Cardiac muscle cell (in vitro differentiated cells and primary cell): Measurements from ENCODE around the gene TPRN. TPM values are rescaled to one million over a fixed set of nuclear protein-coding genes. Genes with fewer than 3 reads are reported as not detected.

Experiments used
- DNase-seq, 2 donors: peaks; one replicate each; pipeline versions ENCODE4 v3.0.0 to v3.0.0-alpha.2; 2010 to 2017; ENCODE audit warnings: low read depth in 1 of 2, low spot score in 1 of 2
- H3K27ac ChIP-seq: fragments of 200-600 bp; sonication (generic); 2 replicates; pipeline ENCODE4 v1.5.1; 2016
- H3K27me3 ChIP-seq: fragments of 200-600 bp; sonication (generic); 2 replicates; pipeline ENCODE4 v1.6.0; 2016; ENCODE audit warnings: control low read depth
- H3K36me3 ChIP-seq: fragments of 200-600 bp; sonication (generic); 2 replicates; pipeline ENCODE4 v1.5.1; 2016; ENCODE audit warnings: control low read depth
- H3K4me1 ChIP-seq: fragments of 200-600 bp; sonication (generic); 2 replicates; pipeline ENCODE4 v1.8.1; 2017; ENCODE audit warnings: low read depth, mild to moderate bottlenecking, mixed run types
- H3K4me3 ChIP-seq: fragments of 200-600 bp; sonication (generic); 2 replicates; pipeline ENCODE4 v1.5.1; 2016; ENCODE audit warnings: mild to moderate bottlenecking
- H3K9me3 ChIP-seq: fragments of 200-600 bp; sonication (generic); 2 replicates; pipeline ENCODE4 v1.5.1; 2017; ENCODE audit warnings: low read depth, mild to moderate bottlenecking, control low read depth
- polyA plus RNA-seq: library from polyadenylated mRNA; unstranded; fragments of >200 nt; fragmentation: Nextera tagmentation; extraction: Ambion mirVana; gene quantifications from 2 replicates; pipeline ENCODE4 v1.2.1, GENCODE V29; 2016
- total RNA-seq: library from RNA; depleted of rRNA; stranded (reverse); fragments of >200 nt; gene quantifications from 2 replicates; pipeline ENCODE4 v1.2.3, GENCODE V29; 2016
- TF ChIP-seq, protein P1 (sequence below): IDR thresholded peaks from 2 replicates; pipeline ENCODE4 v1.5.1; 2012; ENCODE audit warnings: low read depth, mild to moderate bottlenecking, low read length

TPRN gene
- total and polyA plus RNA-seq, 2 experiments from 2014 or later: 31.2 to 34.7 TPM

DNA sequence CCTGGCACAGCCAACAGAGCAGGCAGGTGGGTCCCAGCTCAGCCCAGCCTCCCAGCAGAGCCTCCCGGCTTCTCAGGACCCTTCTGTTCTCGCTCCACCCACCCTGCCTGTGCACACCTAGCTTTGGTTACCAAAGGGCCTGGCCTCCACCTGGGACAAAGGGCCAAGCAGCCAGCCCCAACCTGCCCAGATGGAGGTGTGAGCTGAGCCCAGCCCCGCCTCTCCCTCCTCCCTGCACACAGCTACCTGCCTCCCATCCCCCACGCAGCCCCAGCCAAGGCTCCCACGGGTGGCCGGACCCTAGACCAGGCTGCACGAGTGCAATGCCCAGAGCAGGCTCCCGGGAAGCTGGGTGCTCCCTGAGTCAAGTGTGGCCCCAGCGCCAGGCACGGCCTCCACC lies 5.6 kb downstream of the TPRN start:
- H3K36me3 ChIP-seq: peaks cover 4% of the 10 kb centered on the region
- H3K9me3 ChIP-seq: no peaks in the 10 kb centered on the region
- TF ChIP-seq, protein P1, sequence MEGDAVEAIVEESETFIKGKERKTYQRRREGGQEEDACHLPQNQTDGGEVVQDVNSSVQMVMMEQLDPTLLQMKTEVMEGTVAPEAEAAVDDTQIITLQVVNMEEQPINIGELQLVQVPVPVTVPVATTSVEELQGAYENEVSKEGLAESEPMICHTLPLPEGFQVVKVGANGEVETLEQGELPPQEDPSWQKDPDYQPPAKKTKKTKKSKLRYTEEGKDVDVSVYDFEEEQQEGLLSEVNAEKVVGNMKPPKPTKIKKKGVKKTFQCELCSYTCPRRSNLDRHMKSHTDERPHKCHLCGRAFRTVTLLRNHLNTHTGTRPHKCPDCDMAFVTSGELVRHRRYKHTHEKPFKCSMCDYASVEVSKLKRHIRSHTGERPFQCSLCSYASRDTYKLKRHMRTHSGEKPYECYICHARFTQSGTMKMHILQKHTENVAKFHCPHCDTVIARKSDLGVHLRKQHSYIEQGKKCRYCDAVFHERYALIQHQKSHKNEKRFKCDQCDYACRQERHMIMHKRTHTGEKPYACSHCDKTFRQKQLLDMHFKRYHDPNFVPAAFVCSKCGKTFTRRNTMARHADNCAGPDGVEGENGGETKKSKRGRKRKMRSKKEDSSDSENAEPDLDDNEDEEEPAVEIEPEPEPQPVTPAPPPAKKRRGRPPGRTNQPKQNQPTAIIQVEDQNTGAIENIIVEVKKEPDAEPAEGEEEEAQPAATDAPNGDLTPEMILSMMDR: no peak
- no peak overlapping the region for H3K4me3 ChIP-seq
- H3K27ac ChIP-seq: no peak overlapping the region
- DNase-seq: no peak
- H3K4me1 ChIP-seq: peaks cover 28% of the 10 kb centered on the region
- H3K27me3 ChIP-seq: no peaks in the 10 kb centered on the region

DNA sequence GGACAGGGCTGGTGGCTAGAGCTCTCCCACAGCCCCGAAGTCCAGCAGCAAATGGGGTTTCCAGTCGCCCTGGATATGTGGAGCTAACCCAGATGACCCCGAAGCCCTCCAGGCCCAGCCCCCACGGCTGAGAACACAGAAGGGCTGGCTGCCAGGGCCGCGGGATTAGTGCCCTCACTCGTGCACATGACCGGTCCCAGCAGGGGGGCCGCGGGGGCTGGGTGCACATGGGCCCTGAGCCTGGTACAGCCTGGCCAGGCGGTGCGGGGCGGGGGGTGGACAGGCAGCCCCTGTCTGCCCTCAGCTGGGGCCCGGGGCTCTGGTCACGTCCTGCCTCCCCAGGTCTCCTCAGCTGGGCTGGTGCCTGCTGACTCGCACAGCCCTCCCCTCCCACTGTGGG lies 6.2 kb downstream of the TPRN start:
- TF ChIP-seq, protein P1: no peak
- Histone ChIP-seq H3K4me1 (peaks cover 29% of the 10 kb centered on the region), H3K9me3 (no peaks in the 10 kb centered on the region), H3K4me3 (no peak overlapping the region), H3K27me3 (no peaks in the 10 kb centered on the region), H3K27ac (no peak overlapping the region), H3K36me3 (peaks cover 4% of the 10 kb centered on the region)
- no peak for DNase-seq

DNA sequence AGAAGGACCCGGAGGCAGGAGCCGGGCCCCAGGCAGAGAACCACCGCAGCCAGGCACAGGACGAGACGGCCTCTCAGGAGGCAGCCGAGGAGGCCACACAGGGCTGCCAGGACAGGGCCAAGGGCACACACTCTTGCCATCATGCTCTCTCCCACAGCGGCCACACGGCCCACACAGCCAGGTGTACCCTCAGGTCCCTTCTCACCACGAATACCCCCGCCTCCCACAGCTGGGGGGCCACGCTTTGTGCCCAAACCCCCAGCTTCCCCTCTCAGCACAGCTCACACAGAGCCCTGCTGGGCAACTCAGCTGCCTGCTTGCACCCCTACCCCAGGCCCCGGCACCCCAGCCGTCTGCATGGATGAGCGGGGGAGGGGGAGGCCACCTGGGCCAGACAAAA lies 6.8 kb downstream of the TPRN start:
- H3K4me3 ChIP-seq: no peak overlapping the region
- H3K27me3 ChIP-seq: no peaks in the 10 kb centered on the region
- TF ChIP-seq, protein P1: no peak
- peaks cover 23% of the 10 kb centered on the region for H3K4me1 ChIP-seq
- H3K36me3 ChIP-seq: peaks cover 4% of the 10 kb centered on the region
- H3K27ac ChIP-seq: no peak overlapping the region
- no peaks in the 10 kb centered on the region for H3K9me3 ChIP-seq
- no peak for DNase-seq

DNA sequence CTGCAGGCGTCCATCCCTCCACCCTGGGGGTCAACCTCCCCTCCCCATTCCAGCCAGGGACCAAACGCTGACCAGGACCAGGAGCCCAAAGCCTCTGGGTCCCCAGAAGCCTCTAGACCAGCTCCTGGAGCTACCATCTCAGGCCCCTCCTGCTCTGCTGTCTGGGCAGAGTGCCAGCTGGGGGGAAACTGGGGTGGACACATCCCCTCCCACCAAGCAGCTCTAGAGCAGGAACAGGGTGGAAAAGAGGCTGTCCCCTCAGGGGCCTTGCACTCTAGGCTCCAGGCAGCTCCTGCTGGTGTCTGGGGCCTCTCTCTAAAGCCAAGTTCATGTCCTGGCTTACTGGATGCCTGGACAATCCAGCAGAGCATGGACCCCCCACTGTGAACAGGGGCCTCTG lies 7.7 kb downstream of the TPRN start:
- Histone ChIP-seq H3K36me3 (peaks cover 4% of the 10 kb centered on the region), H3K27me3 (no peaks in the 10 kb centered on the region), H3K4me1 (peaks cover 14% of the 10 kb centered on the region), H3K9me3 (no peaks in the 10 kb centered on the region), H3K27ac (no peak overlapping the region), H3K4me3 (no peak overlapping the region)
- DNase-seq: no peak
- TF ChIP-seq, protein P1: no peak

DNA sequence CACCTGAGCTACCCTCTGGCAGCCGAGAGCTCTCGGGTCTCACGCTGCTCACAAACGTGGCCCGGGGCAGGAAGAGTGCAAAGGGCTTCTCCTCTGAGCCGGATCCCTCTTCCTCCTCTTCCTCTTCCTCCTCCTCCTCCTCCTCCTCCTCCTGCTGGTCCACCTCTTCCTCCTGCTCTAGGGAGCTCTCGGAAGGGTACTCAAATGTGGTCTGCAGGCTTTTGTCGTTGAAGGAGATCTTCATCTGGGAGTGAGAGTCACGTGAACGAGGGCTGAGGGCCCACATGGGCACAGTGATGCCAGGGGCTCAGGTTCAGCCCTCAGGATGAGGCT lies 8.1 kb downstream of the TPRN start:
- Histone ChIP-seq H3K27me3 (no peaks in the 10 kb centered on the region), H3K4me1 (peaks cover 13% of the 10 kb centered on the region), H3K27ac (no peak overlapping the region), H3K4me3 (no peak overlapping the region), H3K36me3 (peaks cover 4% of the 10 kb centered on the region), H3K9me3 (no peaks in the 10 kb centered on the region)
- TF ChIP-seq, protein P1: no peak
- DNase-seq: no peak
